Adrenal gland (tissue), 12 donors: ENCODE measurements around the gene DUSP22. TPM values are rescaled to one million over a fixed set of nuclear protein-coding genes. Genes with fewer than 3 reads are reported as not detected.

Source experiments
- DNase-seq, 7 donors: peaks; one replicate each; pipeline ENCODE4 v3.0.0-alpha.2; 2019 to 2020
- H3K27ac ChIP-seq, 5 donors: fragments of 200-600 bp; sonication (generic) in 4 of 5; 1 replicate in 3 of 5; 2 replicates in 2 of 5; pipeline versions ENCODE4 v1.5.1 to v1.8.0; 2016 to 2020; ENCODE audit warnings: mild to moderate bottlenecking in 1 of 5
- H3K27me3 ChIP-seq: fragments of 200-600 bp; 2 replicates; pipeline ENCODE4 v1.8.0; 2021
- H3K36me3 ChIP-seq, 2 donors: fragments of 200-600 bp; replicated peaks in 1 of 2; 1 replicate in 1 of 2; 2 replicates in 1 of 2; pipeline versions ENCODE4 v1.5.1 to v1.8.0; 2018 to 2022
- H3K4me1 ChIP-seq, 2 donors: fragments of 200-600 bp; replicated peaks in 1 of 2; 1 replicate in 1 of 2; 2 replicates in 1 of 2; pipeline versions ENCODE4 v1.5.1 to v1.8.0; 2018 to 2021
- H3K4me3 ChIP-seq, 4 donors: fragments of 200-600 bp; sonication (generic) in 3 of 4; one replicate each; pipeline ENCODE4 v1.5.1; 2016 to 2018
- H3K9me3 ChIP-seq, 3 donors: fragments of 200-600 bp; sonication (generic) in 1 of 3; replicated peaks in 1 of 3; 1 replicate in 2 of 3; 2 replicates in 1 of 3; pipeline versions ENCODE4 v1.5.1 to v1.8.0; 2016 to 2021
- POLR2A ChIP-seq, 2 donors: fragments of 450-650 bp; IDR thresholded peaks; one replicate each; pipeline ENCODE4 v1.6.1; 2017; ENCODE audit warnings: antibody characterized with exemption in 2 of 2, mild to moderate bottlenecking in 2 of 2, moderate library complexity in 1 of 2
- WGBS, 4 donors: extraction: QIAGEN DNeasy Blood & Tissue Kit in 2 of 4; methylation state at CpG; one replicate each; pipeline versions ENCODE4 v1.1.5 to v1.1.7; 2013 to 2017; 5-methylcytosine and 5-hydroxymethylcytosine counted together
- intact Hi-C, 2 donors: fragments of 100-400 bp; cut with DNase I; formaldehyde crosslinking; loops; one replicate each; pipeline versions ENCODE4 v1.14.1 to v1.15.0; 2022 to 2023
- polyA plus RNA-seq, 3 donors: library from polyadenylated mRNA; stranded (reverse); fragments of 200-250 nt in 2 of 3; fragments of 350-450 nt in 1 of 3; fragmentation: Illumina TruSeq in 1 of 3; extraction: RNeasy Lipid Tissue Mini Kit (QIAGEN cat#74804) in 1 of 3; gene quantifications; one replicate each; pipeline ENCODE4 v1.2.3, GENCODE V29; 2013 to 2014
- total RNA-seq, 9 donors: library from RNA; depleted of rRNA in 4 of 9; stranded (reverse); fragments of >200 nt in 4 of 9; fragments of 120-200 nt in 1 of 9; fragmentation: NEBNext Ultra II Directional in 1 of 9; extraction: Animal tissue kit (Norgen Biotek cat#: 25700) in 1 of 9; gene quantifications; one replicate each; pipeline versions ENCODE4 v1.1.0 to v1.2.4, GENCODE V29; 2013 to 2023
- TF ChIP-seq, protein P1 (sequence below), 6 experiments: fragments of 450-650 bp in 4 of 6; fragments of 200-600 bp in 2 of 6; sonication (generic) in 1 of 6; IDR thresholded peaks; 1 replicate in 5 of 6; 2 replicates in 1 of 6; pipeline versions ENCODE4 v1.5.1 to v1.8.0; 2016 to 2021; ENCODE audit warnings: antibody characterized with exemption in 6 of 6, mild to moderate bottlenecking in 2 of 6, moderate library complexity in 1 of 6
- donor health status: healthy with polysubstance abuse.
- donor health status: Bipolar disorder and iron deficiency.
- donor health status: DM: yes; HTN: yes; CAD: no.
- donor health status: DM: no; HTN: no; CAD: no.
- donor health status: DM: no; HTN: no; CAD: no.
- donor health status: DM: yes; HTN: yes; CAD: no.

Gene DUSP22
- total and polyA plus RNA-seq, 12 donors = 16.7 to 39.3 (median 25.9) TPM

DNA sequence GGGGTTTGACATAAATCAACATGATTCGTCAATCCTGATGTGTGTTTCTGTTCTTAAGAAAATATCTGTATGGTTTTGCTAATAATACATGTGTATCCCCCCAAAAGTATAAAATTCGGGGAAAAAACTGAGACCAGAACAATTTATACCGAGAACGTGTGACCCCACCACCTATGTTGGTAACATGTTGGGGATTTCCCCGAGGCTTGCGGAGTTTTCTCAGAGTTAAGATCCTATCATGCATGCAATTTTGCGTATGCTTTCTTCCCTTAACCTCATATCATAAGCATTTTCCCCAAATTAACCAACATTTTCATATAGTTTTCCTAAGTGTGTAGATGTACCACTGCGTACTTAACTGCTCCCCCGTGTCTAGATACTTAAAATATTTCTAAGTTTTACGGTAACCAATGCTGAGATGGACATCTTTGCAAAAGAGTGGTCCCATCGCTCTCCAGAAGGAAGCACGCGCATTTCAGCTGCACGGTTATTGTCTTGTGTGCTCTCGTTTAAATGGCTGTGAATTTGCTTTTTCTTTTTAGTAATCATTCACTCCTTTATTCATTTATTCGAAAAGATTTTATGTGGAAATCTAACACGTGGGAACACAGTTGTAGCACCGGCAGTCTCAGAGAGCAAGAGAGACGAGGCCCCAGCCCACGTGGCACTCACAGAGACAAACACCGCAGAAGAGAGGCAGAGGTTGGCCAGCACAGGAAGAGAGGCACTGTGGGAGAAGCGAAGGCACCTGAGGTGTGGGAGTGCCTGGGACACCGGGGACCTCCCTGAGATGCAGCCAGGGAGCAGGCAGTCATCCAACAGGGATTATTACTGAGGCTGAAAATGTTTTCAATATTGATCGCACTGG lies 86.0 kb downstream of the DUSP22 start:
- no peak for DNase-seq

DNA sequence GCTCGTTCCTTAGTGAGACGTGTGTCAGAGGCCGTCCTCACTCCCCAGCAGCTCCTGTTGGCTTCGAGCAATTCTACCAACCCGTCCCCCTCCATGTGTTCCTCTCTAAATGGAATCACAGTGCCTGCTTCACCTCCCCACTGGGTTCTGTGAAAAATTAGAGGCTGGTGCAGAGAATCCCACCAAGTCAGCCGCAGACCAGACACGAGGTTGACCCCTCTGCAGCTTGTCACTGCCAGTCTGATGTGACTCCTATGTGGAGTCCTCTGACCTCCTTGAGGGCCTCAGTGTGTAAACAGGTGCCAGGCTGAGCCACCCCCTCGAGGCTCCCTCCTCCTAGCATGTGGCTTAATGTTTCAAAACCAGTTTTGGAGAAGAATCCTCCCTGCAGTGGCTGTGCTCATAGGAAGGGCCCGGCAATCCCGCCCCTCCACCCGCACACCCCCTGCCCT lies 86.7 kb downstream of the DUSP22 start:
- H3K9me3 ChIP-seq = no peaks in the 10 kb centered on the region
- no peak for DNase-seq
- no peak overlapping the region for H3K4me3 ChIP-seq
- H3K4me1 ChIP-seq = no peaks in the 10 kb centered on the region
- H3K27me3 ChIP-seq = peaks cover 50% of the 10 kb centered on the region
- intact Hi-C loops = no loop called here
- no peak overlapping the region for H3K27ac ChIP-seq
- H3K36me3 ChIP-seq = no peaks in the 10 kb centered on the region
- TF ChIP-seq POLR2A (IDR thresholded peaks at IDR 0.05) = no peak
- TF ChIP-seq, protein P1, sequence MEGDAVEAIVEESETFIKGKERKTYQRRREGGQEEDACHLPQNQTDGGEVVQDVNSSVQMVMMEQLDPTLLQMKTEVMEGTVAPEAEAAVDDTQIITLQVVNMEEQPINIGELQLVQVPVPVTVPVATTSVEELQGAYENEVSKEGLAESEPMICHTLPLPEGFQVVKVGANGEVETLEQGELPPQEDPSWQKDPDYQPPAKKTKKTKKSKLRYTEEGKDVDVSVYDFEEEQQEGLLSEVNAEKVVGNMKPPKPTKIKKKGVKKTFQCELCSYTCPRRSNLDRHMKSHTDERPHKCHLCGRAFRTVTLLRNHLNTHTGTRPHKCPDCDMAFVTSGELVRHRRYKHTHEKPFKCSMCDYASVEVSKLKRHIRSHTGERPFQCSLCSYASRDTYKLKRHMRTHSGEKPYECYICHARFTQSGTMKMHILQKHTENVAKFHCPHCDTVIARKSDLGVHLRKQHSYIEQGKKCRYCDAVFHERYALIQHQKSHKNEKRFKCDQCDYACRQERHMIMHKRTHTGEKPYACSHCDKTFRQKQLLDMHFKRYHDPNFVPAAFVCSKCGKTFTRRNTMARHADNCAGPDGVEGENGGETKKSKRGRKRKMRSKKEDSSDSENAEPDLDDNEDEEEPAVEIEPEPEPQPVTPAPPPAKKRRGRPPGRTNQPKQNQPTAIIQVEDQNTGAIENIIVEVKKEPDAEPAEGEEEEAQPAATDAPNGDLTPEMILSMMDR (IDR thresholded peaks at IDR 0.05) = no peak
- WGBS, 4 donors = 72 to 81% (median 80%) methylated on average over 11 of the region's 11 CpGs

More for the DNA sequence above, 86.0 kb downstream of the DUSP22 start:
- H3K4me3 ChIP-seq = no peak overlapping the region
- TF ChIP-seq, protein P1 (IDR thresholded peaks at IDR 0.05) = no peak
- no peak for TF ChIP-seq POLR2A (IDR thresholded peaks at IDR 0.05)
- intact Hi-C loops = no loop called here
- no peaks in the 10 kb centered on the region for H3K4me1 ChIP-seq
- no peaks in the 10 kb centered on the region for H3K9me3 ChIP-seq
- WGBS, 4 donors = 78 to 84% (median 82%) methylated on average over 24 of the region's 24 CpGs
- H3K27me3 ChIP-seq = peaks cover 57% of the 10 kb centered on the region
- H3K36me3 ChIP-seq = no peaks in the 10 kb centered on the region
- no peak overlapping the region for H3K27ac ChIP-seq

DNA sequence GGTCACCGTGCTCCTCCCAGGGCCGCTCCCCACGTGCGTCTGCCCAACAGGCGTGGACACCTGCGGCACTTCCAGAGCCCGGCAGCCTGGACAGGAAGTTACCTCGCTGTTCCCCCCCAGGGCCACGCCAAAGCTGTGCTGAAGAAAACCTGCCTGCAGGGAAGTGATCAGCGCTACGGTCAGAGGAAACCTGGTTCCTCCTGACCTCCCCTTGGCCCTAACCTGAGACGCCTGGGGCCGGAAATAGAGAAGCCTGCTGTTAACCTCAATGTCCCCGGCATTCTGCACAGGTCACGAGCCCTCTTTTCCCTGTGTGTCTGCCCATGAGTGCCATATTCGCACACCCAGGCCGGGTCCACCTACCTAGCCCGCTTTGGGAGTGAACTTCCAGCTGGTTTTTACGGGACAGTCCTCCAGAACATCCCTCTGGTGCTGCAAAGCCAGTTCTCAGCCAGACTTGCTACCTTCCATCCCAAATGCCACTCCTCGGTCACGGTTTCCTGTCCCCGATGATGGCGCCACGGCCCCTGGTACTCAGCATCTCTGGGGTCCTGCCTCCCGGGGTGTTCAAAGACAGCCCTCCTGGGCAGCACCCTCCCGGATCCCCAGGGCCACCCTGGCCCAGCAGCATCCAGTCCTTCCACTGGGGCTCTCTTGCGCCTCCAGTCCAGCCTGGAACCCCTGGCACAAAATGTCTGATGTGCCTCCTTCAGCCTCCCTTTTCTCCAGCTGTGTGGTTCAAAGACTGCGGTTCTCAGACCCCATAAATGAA lies 87.3 kb downstream of the DUSP22 start:
- Histone ChIP-seq H3K4me1 (no peaks in the 10 kb centered on the region), H3K36me3 (no peaks in the 10 kb centered on the region), H3K27ac (no peak overlapping the region), H3K9me3 (no peaks in the 10 kb centered on the region), H3K27me3 (peaks cover 44% of the 10 kb centered on the region), H3K4me3 (no peak overlapping the region)
- intact Hi-C loops = no loop called here
- WGBS, 4 donors = 76 to 81% (median 77%) methylated on average over 24 to 28 of the region's 28 CpGs
- TF ChIP-seq POLR2A (IDR thresholded peaks at IDR 0.05) = no peak
- TF ChIP-seq, protein P1 (IDR thresholded peaks at IDR 0.05) = no peak
- DNase-seq = no peak
